Measurements from ENCODE around the gene ANTXR1.
A peak's percentile ranks its signal among the peaks of the same experiment; 100 is the strongest.

Gene ANTXR1

GRCh38 chr2:69007603-69008002, 5.4 kb upstream of the ANTXR1 start:
- DNase-seq, result no peak

GRCh38 chr2:69010437-69011194, 2.4 kb upstream of the ANTXR1 start:
- DNase-seq, result peak; percentile 58

- DNase-seq, result no peak
Measured at GRCh38 chr2:69011611-69012157, 1.3 kb upstream of the ANTXR1 start.

- DNase-seq, result peak; percentile 60
Measured at GRCh38 chr2:69012310-69013141, 453 bp upstream of the ANTXR1 start.

- DNase-seq, result no peak
Measured at GRCh38 chr2:69013840-69014821, 1.2 kb downstream of the ANTXR1 start.

- no peak for DNase-seq
Measured at GRCh38 chr2:69017080-69017479, 4.1 kb downstream of the ANTXR1 start.

GRCh38 chr2:69017835-69018234, 4.9 kb downstream of the ANTXR1 start:
- no peak for DNase-seq

- no peak for DNase-seq
Measured at GRCh38 chr2:69018678-69019095, 5.7 kb downstream of the ANTXR1 start.

GRCh38 chr2:69020496-69021426, 7.8 kb downstream of the ANTXR1 start:
- DNase-seq, result peak; percentile 65

- no peak for DNase-seq
Measured at GRCh38 chr2:69021727-69022126, 8.7 kb downstream of the ANTXR1 start.

- no peak for DNase-seq
Measured at GRCh38 chr2:69022548-69022947, 9.6 kb downstream of the ANTXR1 start.

GRCh38 chr2:69023236-69023635, 10.3 kb downstream of the ANTXR1 start:
- DNase-seq, result no peak

GRCh38 chr2:69026026-69026425, 13.0 kb downstream of the ANTXR1 start:
- peak; percentile 15 for DNase-seq

- no peak for DNase-seq
Measured at GRCh38 chr2:69026691-69027459, 13.9 kb downstream of the ANTXR1 start.

GRCh38 chr2:69030800-69031428, 17.9 kb downstream of the ANTXR1 start:
- no peak for DNase-seq

GRCh38 chr2:69031466-69031865, 18.5 kb downstream of the ANTXR1 start:
- DNase-seq, result no peak

GRCh38 chr2:69032336-69032735, 19.4 kb downstream of the ANTXR1 start:
- no peak for DNase-seq

- no peak for DNase-seq
Measured at GRCh38 chr2:69033461-69034095, 20.6 kb downstream of the ANTXR1 start.

GRCh38 chr2:69034122-69034521, 21.1 kb downstream of the ANTXR1 start:
- DNase-seq, result no peak

GRCh38 chr2:69034845-69035244, 21.9 kb downstream of the ANTXR1 start:
- no peak for DNase-seq
